ENCODE measurements around the gene STPG2. TPM values are rescaled to one million over a fixed set of nuclear protein-coding genes. Genes with fewer than 3 reads are reported as not detected.
A peak's percentile ranks its signal among the peaks of the same experiment; 100 is the strongest.

STPG2 gene
- total RNA-seq, 2 experiments from 2014 or later = not detected

DNA sequence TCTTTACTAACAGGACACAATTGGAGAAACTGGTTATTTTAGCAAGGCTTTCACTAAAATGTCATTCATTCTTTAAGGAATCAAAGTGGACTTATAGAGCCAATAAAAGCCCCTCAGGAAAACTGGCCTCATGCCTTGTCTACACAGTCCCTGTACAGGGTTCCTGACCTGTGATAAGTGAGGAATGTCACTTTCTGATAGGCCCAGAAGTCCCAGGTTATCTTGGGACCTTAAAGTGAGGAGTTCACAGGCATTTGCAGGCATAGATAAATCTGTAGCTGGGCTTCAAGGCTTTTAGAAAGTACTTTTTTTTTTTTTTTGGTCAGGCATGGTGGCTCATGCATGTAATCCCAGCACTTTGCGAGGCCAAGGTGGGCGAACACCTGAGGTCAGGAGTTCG, 19.4 kb upstream of the STPG2 start:
- no peaks in the 10 kb centered on the region for H3K36me3 ChIP-seq (ENCODE audit: insufficient read depth, low read length)
- H3K4me1 ChIP-seq (ENCODE audit: insufficient read depth, low read length, poor library complexity, severe bottlenecking) = no peaks in the 10 kb centered on the region
- no peak overlapping the region for H3K27ac ChIP-seq (ENCODE audit: low read depth, low read length, poor library complexity, severe bottlenecking)
- H3K4me2 ChIP-seq (ENCODE audit: low read length) = no peak overlapping the region
- H4K20me1 ChIP-seq (ENCODE audit: insufficient read depth, low read length) = no peaks in the 10 kb centered on the region
- BruUV-seq (replicated peaks) = no TSS peak
- no peak for DNase-seq (ENCODE audit: low spot score)
- no peaks in the 10 kb centered on the region for H3K9me2 ChIP-seq (ENCODE audit: insufficient read depth, low read length)
- no peak overlapping the region for H2AFZ ChIP-seq (ENCODE audit: low read length)
- ChIA-PET CTCF (ENCODE audit: unreplicated experiment) (no interaction called here), POLR2A (no interaction called here)
- intact Hi-C loops (cut with micrococcal nuclease; ENCODE audit: unreplicated experiment) = no loop called here
- no peak overlapping the region for H3K4me3 ChIP-seq (ENCODE audit: low read depth, low read length, poor library complexity, severe bottlenecking)
- TF ChIP-seq EZH2phosphoT487 (IDR thresholded peaks at IDR 0.05; ENCODE audit: borderline replicate concordance, low read depth, low read length) (no peak), CTCF (conservative IDR thresholded peaks at IDR 0.05; ENCODE audit: low read length) (no peak)
- H3K79me2 ChIP-seq (ENCODE audit: insufficient read depth, low read depth, low read length) = no peaks in the 10 kb centered on the region
- no peaks in the 10 kb centered on the region for H3K9me3 ChIP-seq (ENCODE audit: low read length)

- Histone ChIP-seq H3K4me2 (ENCODE audit: low read length) (no peak overlapping the region), H3K9me2 (ENCODE audit: insufficient read depth, low read length) (no peaks in the 10 kb centered on the region), H3K4me1 (ENCODE audit: insufficient read depth, low read length, poor library complexity, severe bottlenecking) (peaks cover 7% of the 10 kb centered on the region), H3K27ac (ENCODE audit: low read depth, low read length, poor library complexity, severe bottlenecking) (no peak overlapping the region), H3K9me3 (ENCODE audit: low read length) (no peaks in the 10 kb centered on the region), H3K36me3 (ENCODE audit: insufficient read depth, low read length) (no peaks in the 10 kb centered on the region), H3K79me2 (ENCODE audit: insufficient read depth, low read depth, low read length) (no peaks in the 10 kb centered on the region), H3K4me3 (ENCODE audit: low read depth, low read length, poor library complexity, severe bottlenecking) (no peak overlapping the region), H4K20me1 (ENCODE audit: insufficient read depth, low read length) (no peaks in the 10 kb centered on the region), H2AFZ (ENCODE audit: low read length) (0 out of 2 replicates have a peak overlapping the region, but pooled peaks have one; percentile 26)
- CTCF ChIA-PET (ENCODE audit: unreplicated experiment) = no interaction called here
- no peak for DNase-seq (ENCODE audit: low spot score)
- TF ChIP-seq CTCF (conservative IDR thresholded peaks at IDR 0.05; ENCODE audit: low read length) = no peak
- TF ChIP-seq EZH2phosphoT487 (IDR thresholded peaks at IDR 0.05; ENCODE audit: borderline replicate concordance, low read depth, low read length) = no peak
- intact Hi-C loops (cut with micrococcal nuclease; ENCODE audit: unreplicated experiment) = no loop called here
- no TSS peak for BruUV-seq (replicated peaks)
- POLR2A ChIA-PET = interaction anchor here (0.5 to 1.1 kb wide), 6 partner anchors 10 to 1986 kb away, joined by 3 to 9 read pairs (median 3); partner anchors contain the start of gene METAP1
Measured at GRCh38 chr4:98151145-98151924, 8.1 kb upstream of the STPG2 start.

DNA sequence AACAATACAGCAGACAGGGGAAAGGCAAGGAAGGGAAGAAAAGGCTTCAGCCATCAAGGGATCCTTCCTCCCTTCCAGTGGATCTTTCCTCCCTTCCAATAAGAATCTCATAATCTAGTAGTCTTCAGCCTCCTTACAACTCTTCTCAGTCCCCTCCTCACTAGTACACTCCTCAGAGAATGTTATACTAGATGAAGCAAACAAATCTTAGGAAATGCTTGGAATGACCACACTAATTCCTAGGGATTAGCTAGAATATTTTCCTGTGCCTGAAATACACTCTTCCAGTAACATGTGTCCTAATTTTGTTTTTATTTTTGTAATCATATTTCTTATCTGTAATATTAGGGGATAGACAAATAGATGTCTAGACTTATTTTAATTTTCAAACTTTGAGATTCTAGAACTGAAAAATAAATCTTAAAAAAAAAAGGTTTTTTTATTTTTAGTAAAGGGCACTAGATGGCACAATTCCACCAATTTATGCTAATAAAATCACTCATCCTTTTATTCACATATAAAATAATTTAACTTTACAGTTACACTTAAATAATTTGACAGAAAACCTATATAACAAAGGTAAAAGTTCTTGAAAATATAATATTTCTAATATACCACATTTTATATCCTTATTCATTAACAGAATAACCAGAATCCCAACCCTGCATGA, 7.0 kb upstream of the STPG2 start:
- H2AFZ ChIP-seq (ENCODE audit: low read length) = no peak overlapping the region
- POLR2A ChIA-PET = interaction anchor here (0.9 to 1.1 kb wide), 2 partner anchors 42 to 339 kb away, joined by 3 to 9 read pairs; no protein-coding TSS in a partner anchor

More for the DNA sequence above, 7.0 kb upstream of the STPG2 start:
- Histone ChIP-seq H3K4me1 (ENCODE audit: insufficient read depth, low read length, poor library complexity, severe bottlenecking) (peaks cover 7% of the 10 kb centered on the region), H3K36me3 (ENCODE audit: insufficient read depth, low read length) (no peaks in the 10 kb centered on the region), H3K9me2 (ENCODE audit: insufficient read depth, low read length) (no peaks in the 10 kb centered on the region), H3K4me3 (ENCODE audit: low read depth, low read length, poor library complexity, severe bottlenecking) (no peak overlapping the region), H3K9me3 (ENCODE audit: low read length) (no peaks in the 10 kb centered on the region), H3K27ac (ENCODE audit: low read depth, low read length, poor library complexity, severe bottlenecking) (no peak overlapping the region), H4K20me1 (ENCODE audit: insufficient read depth, low read length) (no peaks in the 10 kb centered on the region), H3K79me2 (ENCODE audit: insufficient read depth, low read depth, low read length) (no peaks in the 10 kb centered on the region), H3K4me2 (ENCODE audit: low read length) (no peak overlapping the region)
- BruUV-seq (replicated peaks) = no TSS peak
- CTCF ChIA-PET (ENCODE audit: unreplicated experiment) = no interaction called here
- intact Hi-C loops (cut with micrococcal nuclease; ENCODE audit: unreplicated experiment) = no loop called here
- no peak for DNase-seq (ENCODE audit: low spot score)
- TF ChIP-seq EZH2phosphoT487 (IDR thresholded peaks at IDR 0.05; ENCODE audit: borderline replicate concordance, low read depth, low read length) = no peak
- TF ChIP-seq CTCF (conservative IDR thresholded peaks at IDR 0.05; ENCODE audit: low read length) = peak; percentile 75
